Gastrocnemius medialis (tissue), 4 donors: ENCODE measurements around the gene SCGB1C1. TPM values are rescaled to one million over a fixed set of nuclear protein-coding genes. Genes with fewer than 3 reads are reported as not detected.

Source experiments
- ATAC-seq, 2 donors: fragments of 150-250 bp; one replicate each; pipeline ENCODE4 v1.9.1; 2016
- DNase-seq, 2 donors: peaks; one replicate each; pipeline ENCODE4 v3.0.0-alpha.2; 2019
- H3K27ac ChIP-seq, 4 donors: fragments of 200-600 bp; sonication (generic); 1 replicate in 1 of 4; 2 replicates in 3 of 4; pipeline ENCODE4 v1.5.1; 2016 to 2018; ENCODE audit warnings: mild to moderate bottlenecking in 2 of 4, moderate library complexity in 1 of 4
- H3K27me3 ChIP-seq, 3 donors: fragments of 200-600 bp; sonication (generic) in 2 of 3; 1 replicate in 1 of 3; 2 replicates in 2 of 3; pipeline versions ENCODE4 v1.5.1 to v1.6.0; 2016 to 2019; ENCODE audit warnings: mild to moderate bottlenecking in 1 of 3, moderate library complexity in 1 of 3
- H3K36me3 ChIP-seq, 2 donors: fragments of 200-600 bp; sonication (generic) in 1 of 2; one replicate each; pipeline ENCODE4 v1.5.1; 2017 to 2018
- H3K4me1 ChIP-seq, 2 donors: fragments of 200-600 bp; sonication (generic) in 1 of 2; one replicate each; pipeline ENCODE4 v1.5.1; 2016 to 2017; ENCODE audit warnings: mild to moderate bottlenecking in 2 of 2
- H3K4me3 ChIP-seq, 4 donors: fragments of 200-600 bp; sonication (generic) in 3 of 4; 1 replicate in 1 of 4; 2 replicates in 3 of 4; pipeline ENCODE4 v1.5.1; 2016 to 2019; ENCODE audit warnings: mild to moderate bottlenecking in 2 of 4
- H3K9me3 ChIP-seq, 3 donors: fragments of 200-600 bp; sonication (generic) in 2 of 3; 1 replicate in 1 of 3; 2 replicates in 2 of 3; pipeline ENCODE4 v1.5.1; 2016 to 2019
- CTCF ChIP-seq, 5 experiments: fragments of 450-650 bp in 3 of 5; fragments of 200-600 bp in 2 of 5; sonication (generic) in 2 of 5; IDR thresholded peaks in 4 of 5; conservative IDR thresholded peaks in 1 of 5; 1 replicate in 4 of 5; 2 replicates in 1 of 5; pipeline ENCODE4 v1.5.1; 2016 to 2019; ENCODE audit warnings: antibody characterized with exemption in 5 of 5, mild to moderate bottlenecking in 3 of 5, moderate library complexity in 3 of 5
- POLR2A ChIP-seq, 2 donors: fragments of 450-650 bp; IDR thresholded peaks; one replicate each; pipeline ENCODE4 v1.6.1; 2017; ENCODE audit warnings: antibody characterized with exemption in 2 of 2, mild to moderate bottlenecking in 2 of 2, moderate library complexity in 2 of 2
- in situ Hi-C, 4 donors: fragments of 200-750 bp; cut with MboI; loops; one replicate each; pipeline versions ENCODE4 v1.15.0 to v1.8.0; 2017; ENCODE audit warnings: low sequenced_read_pairs in 4 of 4
- intact Hi-C: fragments of 100-400 bp; cut with DNase I; formaldehyde crosslinking; loops from one replicate; pipeline ENCODE4 v1.15.1; 2023; ENCODE audit warnings: low total_unique reads
- total RNA-seq, 4 donors: library from RNA; depleted of rRNA; stranded (reverse); fragments of >200 nt; gene quantifications; one replicate each; pipeline versions ENCODE4 v1.1.0 to v1.2.3, GENCODE V29; 2016

The SCGB1C1 gene
- total RNA-seq, 4 donors from 2014 or later, result not detected

- Histone ChIP-seq H3K4me3 (no peak overlapping the region), H3K27me3 (no peaks in the 10 kb centered on the region), H3K4me1 (peaks cover 7 to 10% of the 10 kb centered on the region in 2 donors), H3K27ac (no peak overlapping the region), H3K9me3 (no peaks in the 10 kb centered on the region), H3K36me3 (peaks cover 0 to 5% of the 10 kb centered on the region in 2 donors)
- DNase-seq, result no peak
- in situ Hi-C loops (no loop called here), intact Hi-C loops (no loop called here)
- no peak for ATAC-seq
- no peak for TF ChIP-seq CTCF (IDR thresholded peaks at IDR 0.05 in 4 of 5, conservative IDR thresholded peaks at IDR 0.05 in 1 of 5)
- TF ChIP-seq POLR2A (IDR thresholded peaks at IDR 0.05), result no peak
Observed at GRCh38 chr11:230431-230830, 37.6 kb downstream of the SCGB1C1 start.

DNA sequence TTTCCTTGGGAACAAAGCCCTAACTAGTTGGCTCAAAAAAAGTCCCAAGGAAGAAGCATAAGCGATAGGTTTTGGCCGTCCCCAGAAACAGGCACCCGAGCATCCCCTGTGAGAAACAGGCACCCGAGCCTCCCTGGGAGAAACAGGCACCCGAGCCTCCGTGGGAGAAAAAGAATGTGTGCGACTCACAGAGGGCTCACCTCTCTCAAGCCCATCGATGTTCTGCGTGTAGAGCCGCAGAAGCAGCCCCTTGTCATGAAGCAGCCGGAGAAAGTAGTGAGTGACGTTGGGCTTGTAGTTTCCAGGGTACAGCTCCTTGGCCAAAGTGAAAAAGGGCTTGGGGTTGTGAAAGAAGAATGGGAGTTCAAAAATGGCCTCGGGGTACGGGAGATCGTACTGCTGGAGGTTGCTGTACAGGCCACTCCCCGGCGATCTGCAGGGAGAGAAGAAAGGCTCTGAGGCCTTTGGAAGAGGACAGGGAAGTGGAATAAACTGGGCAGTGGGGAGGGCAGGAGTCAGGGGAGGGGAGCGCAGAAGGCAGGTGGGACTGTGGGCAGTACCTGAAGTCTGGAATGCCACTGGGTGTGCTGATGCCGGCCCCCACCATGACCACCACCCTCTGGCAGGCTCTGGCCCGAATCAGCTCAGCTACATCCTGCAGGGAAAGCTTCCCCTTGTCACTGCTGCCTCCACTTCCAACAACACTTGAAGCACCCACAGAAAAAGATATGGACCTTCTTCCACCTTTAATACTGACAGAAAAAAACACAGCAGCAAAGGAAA is 40.1 kb downstream of the SCGB1C1 start:
- no peak overlapping the region for H3K27ac ChIP-seq
- intact Hi-C loops, result no loop called here

GRCh38 chr11:235180-235579 is 42.3 kb downstream of the SCGB1C1 start:
- intact Hi-C loops (loop anchor here (5.0 kb wide), 1 partner anchor 52 kb away; the partner anchor contains the start of gene PGGHG), in situ Hi-C loops (no loop called here)
- H3K4me1 ChIP-seq, result peaks cover 32% of the 10 kb centered on the region in 2 donors
- H3K4me3 ChIP-seq, result peak overlapping the region; percentile 88 to 100 (median 90)
- H3K36me3 ChIP-seq, result peaks cover 0 to 5% of the 10 kb centered on the region in 2 donors
- H3K27ac ChIP-seq, result peak overlapping the region in 3 of 4 donors; percentile 97
- no peak for TF ChIP-seq CTCF (IDR thresholded peaks at IDR 0.05 in 4 of 5, conservative IDR thresholded peaks at IDR 0.05 in 1 of 5)
- TF ChIP-seq POLR2A (IDR thresholded peaks at IDR 0.05), result no peak
- DNase-seq, result no peak
- no peaks in the 10 kb centered on the region for H3K9me3 ChIP-seq
- no peak for ATAC-seq
- no peaks in the 10 kb centered on the region for H3K27me3 ChIP-seq

More for the DNA sequence above, 40.1 kb downstream of the SCGB1C1 start:
- Histone ChIP-seq H3K9me3 (no peaks in the 10 kb centered on the region), H3K36me3 (no peaks in the 10 kb centered on the region), H3K27me3 (no peaks in the 10 kb centered on the region), H3K4me3 (no peak overlapping the region), H3K4me1 (peaks cover 15 to 16% of the 10 kb centered on the region in 2 donors)
- TF ChIP-seq POLR2A (IDR thresholded peaks at IDR 0.05) (no peak), CTCF (IDR thresholded peaks at IDR 0.05 in 4 of 5, conservative IDR thresholded peaks at IDR 0.05 in 1 of 5) (no peak)
- DNase-seq, result no peak
- in situ Hi-C loops, result no loop called here
- ATAC-seq, result no peak

GRCh38 chr11:235609-235996 is 42.7 kb downstream of the SCGB1C1 start:
- no peaks in the 10 kb centered on the region for H3K27me3 ChIP-seq
- no peak for TF ChIP-seq POLR2A (IDR thresholded peaks at IDR 0.05)
- TF ChIP-seq CTCF (IDR thresholded peaks at IDR 0.05 in 4 of 5, conservative IDR thresholded peaks at IDR 0.05 in 1 of 5), result no peak
- no peaks in the 10 kb centered on the region for H3K9me3 ChIP-seq
- H3K27ac ChIP-seq, result peak overlapping the region; percentile 97 to 99 (median 97)
- DNase-seq, result no peak
- ATAC-seq, result peak; percentile 22 to 25
- H3K36me3 ChIP-seq, result peaks cover 0 to 10% of the 10 kb centered on the region in 2 donors
- intact Hi-C loops, result loop anchor here (5.0 kb wide), 1 partner anchor 52 kb away; the partner anchor contains the start of gene PGGHG
- H3K4me3 ChIP-seq, result peak overlapping the region; percentile 88 to 100 (median 90)
- H3K4me1 ChIP-seq, result peaks cover 32% of the 10 kb centered on the region in 2 donors
- in situ Hi-C loops, result no loop called here
